Lower lobe of right lung (tissue), 2 donors: Measurements from ENCODE around the gene ERCC1. TPM values are rescaled to one million over a fixed set of nuclear protein-coding genes. Genes with fewer than 3 reads are reported as not detected.

Source experiments
- ATAC-seq, 2 donors: fragments of 200-7000 bp; cut with Tn5 transposase; one replicate each; pipeline ENCODE4 v1.9.1; 2020 to 2022; ENCODE audit warnings: mild to moderate bottlenecking in 2 of 2, moderate library complexity in 2 of 2
- DNase-seq: peaks from one replicate; pipeline ENCODE4 v3.0.0-alpha.2; 2020
- H3K27ac ChIP-seq: fragments of 200-600 bp; one replicate; pipeline ENCODE4 v1.8.0; 2022
- H3K27me3 ChIP-seq: fragments of 200-600 bp; one replicate; pipeline ENCODE4 v1.8.0; 2022; ENCODE audit warnings: low read depth
- H3K36me3 ChIP-seq: fragments of 200-600 bp; one replicate; pipeline ENCODE4 v1.8.0; 2022; ENCODE audit warnings: mild to moderate bottlenecking
- H3K4me1 ChIP-seq: fragments of 200-600 bp; one replicate; pipeline ENCODE4 v1.8.0; 2022
- H3K4me3 ChIP-seq: fragments of 200-600 bp; one replicate; pipeline ENCODE4 v1.8.0; 2022; ENCODE audit warnings: mild to moderate bottlenecking
- H3K9me3 ChIP-seq: fragments of 200-600 bp; one replicate; pipeline ENCODE4 v1.8.0; 2022
- CTCF ChIP-seq: fragments of 200-600 bp; IDR thresholded peaks from one replicate; pipeline ENCODE4 v1.8.0; 2022; ENCODE audit warnings: antibody characterized with exemption, mild to moderate bottlenecking
- intact Hi-C: fragments of 100-400 bp; cut with DNase I; formaldehyde crosslinking; loops from one replicate; pipeline ENCODE4 v1.11.0; 2022
- total RNA-seq: library from RNA; stranded (reverse); fragmentation: NEBNext Ultra II Directional; extraction: Animal tissue kit (Norgen Biotek cat#: 25700); gene quantifications from one replicate; pipeline ENCODE4 v1.2.1, GENCODE V29; 2021
- donor health status: DM: no; HTN: yes; CAD: no; lungs with severe emphysema.

The ERCC1 gene
- total RNA-seq, 1 donor from 2014 or later: 41.6 TPM

- Histone ChIP-seq H3K4me1 (peaks cover 4% of the 10 kb centered on the region), H3K9me3 (no peaks in the 10 kb centered on the region), H3K27ac (no peak overlapping the region), H3K27me3 (no peaks in the 10 kb centered on the region), H3K36me3 (no peaks in the 10 kb centered on the region), H3K4me3 (no peak overlapping the region)
- no peak for ATAC-seq
- TF ChIP-seq CTCF: no peak
- DNase-seq: no peak
- intact Hi-C loops: no loop called here
Observed at GRCh38 chr19:45462174-45462573, 38.5 kb upstream of the ERCC1 start.

DNA sequence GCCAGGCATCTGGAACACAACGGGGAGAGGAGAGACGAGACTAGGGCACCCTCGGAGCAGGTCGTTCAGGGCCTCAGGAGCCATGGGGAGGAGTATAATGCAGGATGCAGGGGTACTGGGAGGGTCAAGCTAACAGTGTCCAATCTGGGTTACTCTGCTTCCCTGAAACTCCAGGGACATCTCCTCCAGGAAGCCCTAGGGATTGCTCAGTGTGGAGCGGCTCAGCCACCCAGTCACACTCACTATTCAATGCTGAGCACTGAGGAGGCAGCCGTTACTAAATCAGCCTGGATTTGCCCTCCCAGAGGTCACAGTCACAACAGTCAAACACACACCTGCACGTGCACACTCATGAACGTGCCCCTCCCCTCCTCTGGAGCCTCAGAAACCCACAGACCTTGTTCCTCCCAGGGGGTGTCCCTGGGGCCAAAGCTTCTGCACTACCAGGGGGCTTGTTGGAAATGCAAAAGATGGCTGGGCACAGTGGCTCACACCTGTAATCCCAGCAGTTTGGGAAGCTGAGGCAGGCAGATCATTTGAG, 37.2 kb upstream of the ERCC1 start:
- no peaks in the 10 kb centered on the region for H3K27me3 ChIP-seq
- intact Hi-C loops: no loop called here
- H3K36me3 ChIP-seq: no peaks in the 10 kb centered on the region
- DNase-seq (no peak), ATAC-seq (no peak)
- H3K9me3 ChIP-seq: no peaks in the 10 kb centered on the region
- H3K4me3 ChIP-seq: no peak overlapping the region
- no peak for TF ChIP-seq CTCF
- H3K4me1 ChIP-seq: peaks cover 8% of the 10 kb centered on the region
- H3K27ac ChIP-seq: no peak overlapping the region

GRCh38 chr19:45457776-45458175, 34.1 kb upstream of the ERCC1 start:
- TF ChIP-seq CTCF: no peak
- DNase-seq: no peak
- H3K27ac ChIP-seq: no peak overlapping the region
- intact Hi-C loops: no loop called here
- ATAC-seq: no peak
- H3K27me3 ChIP-seq: no peaks in the 10 kb centered on the region
- H3K36me3 ChIP-seq: no peaks in the 10 kb centered on the region
- H3K4me1 ChIP-seq: peaks cover 30% of the 10 kb centered on the region
- H3K9me3 ChIP-seq: no peaks in the 10 kb centered on the region
- H3K4me3 ChIP-seq: no peak overlapping the region

DNA sequence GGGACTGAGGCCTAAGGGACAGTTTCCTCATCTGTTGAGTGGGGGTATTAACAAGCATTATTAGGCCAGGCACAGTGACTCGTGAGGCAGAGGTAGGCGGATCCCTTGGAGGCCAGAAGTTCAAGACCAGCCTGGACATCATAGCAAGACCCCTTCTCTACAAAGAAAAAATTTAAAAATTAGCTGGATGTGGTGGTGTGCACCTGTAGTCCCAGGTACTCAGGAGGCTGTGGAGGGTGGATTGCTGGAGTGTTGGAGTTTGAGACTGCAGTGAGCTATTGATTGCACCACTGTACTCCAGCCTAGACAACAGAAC, 32.7 kb upstream of the ERCC1 start:
- no peaks in the 10 kb centered on the region for H3K36me3 ChIP-seq
- no peak overlapping the region for H3K4me3 ChIP-seq
- no peak for TF ChIP-seq CTCF
- no peak for DNase-seq
- H3K27me3 ChIP-seq: no peaks in the 10 kb centered on the region
- no peaks in the 10 kb centered on the region for H3K9me3 ChIP-seq
- ATAC-seq: no peak
- H3K27ac ChIP-seq: peak overlapping the region; percentile 90
- peaks cover 32% of the 10 kb centered on the region for H3K4me1 ChIP-seq
- intact Hi-C loops: no loop called here

- Histone ChIP-seq H3K27me3 (no peaks in the 10 kb centered on the region), H3K9me3 (no peaks in the 10 kb centered on the region), H3K4me1 (peaks cover 36% of the 10 kb centered on the region), H3K36me3 (no peaks in the 10 kb centered on the region), H3K27ac (peak overlapping the region; percentile 90), H3K4me3 (peak overlapping the region; percentile 12)
- ATAC-seq: peak; percentile 89 to 90
- peak; percentile 94 for DNase-seq
- TF ChIP-seq CTCF: no peak
- intact Hi-C loops: no loop called here
Observed at GRCh38 chr19:45455707-45456499, 32.2 kb upstream of the ERCC1 start.
